Measurements from ENCODE around the gene GLTPD2. TPM values are rescaled to one million over a fixed set of nuclear protein-coding genes. Genes with fewer than 3 reads are reported as not detected.

GLTPD2 gene
- total RNA-seq, 1 experiment from 2014 or later: not detected

DNA sequence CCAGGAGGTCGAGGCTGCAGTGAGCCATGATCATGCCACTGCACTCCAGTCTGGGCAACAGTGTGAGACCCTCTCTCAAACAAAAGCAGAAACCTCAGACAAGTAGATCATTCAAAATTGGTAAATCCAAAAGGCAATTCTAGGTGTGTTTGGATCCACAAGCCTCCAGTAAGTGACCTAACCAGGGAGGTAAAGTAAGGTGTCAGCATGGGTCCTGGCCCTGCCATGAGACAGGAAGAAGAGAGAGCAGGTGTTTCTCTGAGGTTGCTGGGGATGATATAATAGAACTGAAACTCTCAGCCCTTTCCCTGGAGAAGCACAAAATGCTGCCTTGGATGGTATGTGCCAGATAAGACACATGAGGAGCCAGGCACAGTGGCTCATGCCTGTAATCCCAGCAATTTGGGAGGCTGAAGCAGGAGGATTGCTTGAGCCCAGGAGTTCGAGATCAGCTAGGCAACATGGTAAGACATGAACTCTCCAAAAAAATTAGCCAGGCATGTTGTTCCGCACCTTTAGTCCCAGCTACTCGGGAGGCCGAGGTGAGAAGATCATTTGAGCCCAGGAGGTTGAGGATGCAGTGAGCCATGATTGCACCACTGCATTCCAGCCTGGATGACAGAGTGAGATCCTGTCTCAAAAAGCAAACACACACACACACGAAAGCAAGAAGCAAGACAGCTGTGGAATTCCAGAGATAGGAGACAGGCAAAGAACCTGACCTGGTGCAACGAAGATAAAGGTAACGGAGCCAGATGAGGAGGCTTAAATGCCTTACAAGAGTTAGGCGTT, 10.6 kb upstream of the GLTPD2 start:
- no CpG with 5 or more reads among the region's 9 CpGs for WGBS (ENCODE audit: extremely low coverage, insufficient read length, low lambda C conversion rate)
- H3K23me2 ChIP-seq (ENCODE audit: insufficient read length, low read depth, low read length, poor library complexity, severe bottlenecking): no peaks in the 10 kb centered on the region
- no peak overlapping the region for H2BK12ac ChIP-seq (ENCODE audit: insufficient read length, low read depth, low read length)
- no peak for DNase-seq
- H3K27me3 Mint-ChIP-seq (ENCODE audit: low read depth): peaks cover 52% of the 10 kb centered on the region
- H3K14ac ChIP-seq (ENCODE audit: insufficient read depth, low read length): no peak overlapping the region; the same call in 1 of the 2 replicates
- no peak overlapping the region for H3K18ac ChIP-seq (ENCODE audit: insufficient read length, low read depth, low read length)
- no peak overlapping the region for H2AFZ ChIP-seq (ENCODE audit: low read length)
- no peaks in the 10 kb centered on the region for H3K9me3 ChIP-seq (ENCODE audit: control insufficient read depth, low read depth, low read length)
- no peak overlapping the region for H2BK120ac ChIP-seq (ENCODE audit: low read depth, low read length, poor library complexity, severe bottlenecking)
- H3K4ac ChIP-seq (ENCODE audit: low read depth, low read length): no peak overlapping the region
- no peak overlapping the region for H4K91ac ChIP-seq (ENCODE audit: insufficient read length, low read depth, low read length)
- no peaks in the 10 kb centered on the region; the same call in 1 of the 2 replicates for H3K27me3 ChIP-seq (ENCODE audit: insufficient read depth, low read length)
- H3K79me1 ChIP-seq (ENCODE audit: insufficient read depth, low read depth, low read length, poor library complexity, severe bottlenecking): no peaks in the 10 kb centered on the region
- no peaks in the 10 kb centered on the region for H4K20me1 ChIP-seq (ENCODE audit: control insufficient read depth, insufficient read depth, insufficient read length)
- H3T11ph ChIP-seq (ENCODE audit: low read length): no peak overlapping the region
- H3K27ac Mint-ChIP-seq: no peak overlapping the region
- no peak overlapping the region for H3K4me3 Mint-ChIP-seq
- TF ChIP-seq, protein P1, sequence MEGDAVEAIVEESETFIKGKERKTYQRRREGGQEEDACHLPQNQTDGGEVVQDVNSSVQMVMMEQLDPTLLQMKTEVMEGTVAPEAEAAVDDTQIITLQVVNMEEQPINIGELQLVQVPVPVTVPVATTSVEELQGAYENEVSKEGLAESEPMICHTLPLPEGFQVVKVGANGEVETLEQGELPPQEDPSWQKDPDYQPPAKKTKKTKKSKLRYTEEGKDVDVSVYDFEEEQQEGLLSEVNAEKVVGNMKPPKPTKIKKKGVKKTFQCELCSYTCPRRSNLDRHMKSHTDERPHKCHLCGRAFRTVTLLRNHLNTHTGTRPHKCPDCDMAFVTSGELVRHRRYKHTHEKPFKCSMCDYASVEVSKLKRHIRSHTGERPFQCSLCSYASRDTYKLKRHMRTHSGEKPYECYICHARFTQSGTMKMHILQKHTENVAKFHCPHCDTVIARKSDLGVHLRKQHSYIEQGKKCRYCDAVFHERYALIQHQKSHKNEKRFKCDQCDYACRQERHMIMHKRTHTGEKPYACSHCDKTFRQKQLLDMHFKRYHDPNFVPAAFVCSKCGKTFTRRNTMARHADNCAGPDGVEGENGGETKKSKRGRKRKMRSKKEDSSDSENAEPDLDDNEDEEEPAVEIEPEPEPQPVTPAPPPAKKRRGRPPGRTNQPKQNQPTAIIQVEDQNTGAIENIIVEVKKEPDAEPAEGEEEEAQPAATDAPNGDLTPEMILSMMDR (conservative IDR thresholded peaks at IDR 0.05): no peak
- no peak overlapping the region for H2AK5ac ChIP-seq (ENCODE audit: insufficient read length, low read length)
- no peaks in the 10 kb centered on the region for H3K9me3 Mint-ChIP-seq
- peaks cover 2 to 3% of the 10 kb centered on the region in 2 experiments; a peak in 1 of 4 replicates for H3K4me1 Mint-ChIP-seq
- no peak overlapping the region for H2BK15ac ChIP-seq (ENCODE audit: low read depth, low read length)
- no peaks in the 10 kb centered on the region for H3K36me3 Mint-ChIP-seq (ENCODE audit: insufficient read depth in 1 of 3, low read depth in 3 of 3)
- no peak overlapping the region for H2BK20ac ChIP-seq (ENCODE audit: low read depth, low read length, poor library complexity, severe bottlenecking)
- no peak overlapping the region for H3K56ac ChIP-seq (ENCODE audit: insufficient read length, low read depth, low read length)
- H3K23ac ChIP-seq (ENCODE audit: insufficient read length, low read depth, low read length): no peak overlapping the region
- no peak overlapping the region for H3K27ac ChIP-seq (ENCODE audit: insufficient read length, low read depth, low read length)
- H3K79me2 ChIP-seq (ENCODE audit: insufficient read depth, low read length): no peaks in the 10 kb centered on the region
- no peak overlapping the region for H3K9ac ChIP-seq (ENCODE audit: extremely low read depth, insufficient read length, low read length)
- no peak overlapping the region for H3K4me2 ChIP-seq (ENCODE audit: insufficient read depth, insufficient read length, low read length)
- H4K5ac ChIP-seq (ENCODE audit: insufficient read length, low read depth, low read length): no peak overlapping the region
- no peak overlapping the region for H4K8ac ChIP-seq (replicated peaks; ENCODE audit: insufficient read length, low read depth, low read length)
- H3K4me1 ChIP-seq (ENCODE audit: insufficient read depth, low read length): no peaks in the 10 kb centered on the region
- no peak overlapping the region for H2BK5ac ChIP-seq (ENCODE audit: insufficient read length, low read length)
